ENCODE data around the gene TMEM108.

TMEM108 gene

DNA sequence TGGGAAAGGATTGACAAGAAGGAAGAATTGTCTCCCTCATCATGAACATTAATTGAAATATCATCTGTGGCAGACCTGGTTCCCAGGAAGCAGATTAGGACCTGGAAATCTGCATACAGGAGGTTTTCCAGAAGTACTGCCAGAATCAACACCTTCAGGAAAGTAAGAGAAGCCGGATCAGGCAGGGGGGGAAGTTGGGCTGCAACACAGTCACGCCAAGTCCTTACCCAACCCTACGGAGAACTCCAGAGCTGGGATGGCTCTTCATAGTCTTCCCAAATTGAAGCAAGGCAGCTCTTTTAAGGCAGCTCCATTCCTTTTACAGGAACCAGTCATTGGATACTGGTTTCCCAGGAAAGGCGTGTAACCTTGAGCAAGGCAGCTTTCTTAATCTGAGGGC lies 326.5 kb downstream of the TMEM108 start:
- H3K36me3 ChIP-seq (ENCODE audit: control insufficient read depth in 2 of 2, insufficient read depth in 1 of 2, low read length in 2 of 2), result no peaks in the 10 kb centered on the region
- H3K27ac ChIP-seq (ENCODE audit: extremely low read depth, low read depth, low read length), result no peak overlapping the region
- ChIA-PET POLR2A (no interaction called here), CTCF (no interaction called here)
- no peak overlapping the region for H3K4me3 ChIP-seq (ENCODE audit: low read depth, low read length)
- H3K9me3 ChIP-seq (ENCODE audit: control insufficient read depth, insufficient read depth, low read depth, low read length), result no peaks in the 10 kb centered on the region
- TF ChIP-seq, protein P1, sequence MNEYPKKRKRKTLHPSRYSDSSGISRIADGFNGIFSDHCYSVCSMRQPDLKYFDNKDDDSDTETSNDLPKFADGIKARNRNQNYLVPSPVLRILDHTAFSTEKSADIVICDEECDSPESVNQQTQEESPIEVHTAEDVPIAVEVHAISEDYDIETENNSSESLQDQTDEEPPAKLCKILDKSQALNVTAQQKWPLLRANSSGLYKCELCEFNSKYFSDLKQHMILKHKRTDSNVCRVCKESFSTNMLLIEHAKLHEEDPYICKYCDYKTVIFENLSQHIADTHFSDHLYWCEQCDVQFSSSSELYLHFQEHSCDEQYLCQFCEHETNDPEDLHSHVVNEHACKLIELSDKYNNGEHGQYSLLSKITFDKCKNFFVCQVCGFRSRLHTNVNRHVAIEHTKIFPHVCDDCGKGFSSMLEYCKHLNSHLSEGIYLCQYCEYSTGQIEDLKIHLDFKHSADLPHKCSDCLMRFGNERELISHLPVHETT (tag by site-specific recombination; IDR thresholded peaks at IDR 0.05), result no peak
- TF ChIP-seq, protein P2, sequence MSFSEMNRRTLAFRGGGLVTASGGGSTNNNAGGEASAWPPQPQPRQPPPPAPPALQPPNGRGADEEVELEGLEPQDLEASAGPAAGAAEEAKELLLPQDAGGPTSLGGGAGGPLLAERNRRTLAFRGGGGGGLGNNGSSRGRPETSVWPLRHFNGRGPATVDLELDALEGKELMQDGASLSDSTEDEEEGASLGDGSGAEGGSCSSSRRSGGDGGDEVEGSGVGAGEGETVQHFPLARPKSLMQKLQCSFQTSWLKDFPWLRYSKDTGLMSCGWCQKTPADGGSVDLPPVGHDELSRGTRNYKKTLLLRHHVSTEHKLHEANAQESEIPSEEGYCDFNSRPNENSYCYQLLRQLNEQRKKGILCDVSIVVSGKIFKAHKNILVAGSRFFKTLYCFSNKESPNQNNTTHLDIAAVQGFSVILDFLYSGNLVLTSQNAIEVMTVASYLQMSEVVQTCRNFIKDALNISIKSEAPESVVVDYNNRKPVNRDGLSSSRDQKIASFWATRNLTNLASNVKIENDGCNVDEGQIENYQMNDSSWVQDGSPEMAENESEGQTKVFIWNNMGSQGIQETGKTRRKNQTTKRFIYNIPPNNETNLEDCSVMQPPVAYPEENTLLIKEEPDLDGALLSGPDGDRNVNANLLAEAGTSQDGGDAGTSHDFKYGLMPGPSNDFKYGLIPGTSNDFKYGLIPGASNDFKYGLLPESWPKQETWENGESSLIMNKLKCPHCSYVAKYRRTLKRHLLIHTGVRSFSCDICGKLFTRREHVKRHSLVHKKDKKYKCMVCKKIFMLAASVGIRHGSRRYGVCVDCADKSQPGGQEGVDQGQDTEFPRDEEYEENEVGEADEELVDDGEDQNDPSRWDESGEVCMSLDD (tag by site-specific recombination; IDR thresholded peaks at IDR 0.05), result no peak
- TF ChIP-seq ZNF488 (tag by site-specific recombination; IDR thresholded peaks at IDR 0.05) (no peak), FEZF1 (tag by site-specific recombination; IDR thresholded peaks at IDR 0.05) (no peak), ZBTB44 (tag by site-specific recombination; IDR thresholded peaks at IDR 0.05) (no peak), ZNF239 (tag by site-specific recombination; IDR thresholded peaks at IDR 0.05) (no peak), ZNF555 (tag by site-specific recombination; conservative IDR thresholded peaks at IDR 0.05) (no peak)
- no peaks in the 10 kb centered on the region for H3K4me1 ChIP-seq (ENCODE audit: control insufficient read depth, insufficient read depth, low read length)

- Histone ChIP-seq H3K9me3 (ENCODE audit: control insufficient read depth, insufficient read depth, low read depth, low read length) (no peaks in the 10 kb centered on the region), H3K4me3 (ENCODE audit: low read depth, low read length) (no peak overlapping the region), H3K27ac (ENCODE audit: extremely low read depth, low read depth, low read length) (no peak overlapping the region), H3K36me3 (ENCODE audit: control insufficient read depth in 2 of 2, insufficient read depth in 1 of 2, low read length in 2 of 2) (no peaks in the 10 kb centered on the region), H3K4me1 (ENCODE audit: control insufficient read depth, insufficient read depth, low read length) (no peaks in the 10 kb centered on the region)
- TF ChIP-seq SCRT1 (tag by site-specific recombination; IDR thresholded peaks at IDR 0.05; ENCODE audit: borderline replicate concordance) (no peak), SP7 (tag by site-specific recombination; IDR thresholded peaks at IDR 0.05) (no peak), ZNF221 (tag by site-specific recombination; IDR thresholded peaks at IDR 0.05; ENCODE audit: borderline replicate concordance) (no peak), ZXDB (tag by site-specific recombination; IDR thresholded peaks at IDR 0.05) (no peak), ZNF792 (tag by site-specific recombination; IDR thresholded peaks at IDR 0.05) (no peak), ZNF354C (tag by site-specific recombination; IDR thresholded peaks at IDR 0.05; ENCODE audit: borderline replicate concordance, low read depth) (no peak), ZEB2 (tag by site-specific recombination; IDR thresholded peaks at IDR 0.05) (no peak), ZNF146 (tag by site-specific recombination; IDR thresholded peaks at IDR 0.05) (no peak), TCF7L2 (IDR thresholded peaks at IDR 0.05; ENCODE audit: borderline replicate concordance, low read depth, low read length) (no peak)
- TF ChIP-seq, protein P2 (tag by site-specific recombination; IDR thresholded peaks at IDR 0.05), result no peak
- POLR2A ChIA-PET, result no interaction called here
- CTCF ChIA-PET, result no interaction called here
These were observed 328.7 kb downstream of the TMEM108 start for GRCh38 chr3:133366921-133367320.

All from HEK293 (cell line).